Activated CD4-positive, alpha-beta T cell treated with anti-CD3 and anti-CD28 coated beads, Interleukin-2, Interleukin-6, amounts not matched to agents 100 ng/mL and 50 ng/mL, durations not matched to agents 16 hours and 8 hours (primary cell): ENCODE results near the gene RCBTB1.

Experiments
- DNase-seq: peaks from one replicate; pipeline ENCODE4 v3.0.0-alpha.2; 2020

RCBTB1 gene

DNA sequence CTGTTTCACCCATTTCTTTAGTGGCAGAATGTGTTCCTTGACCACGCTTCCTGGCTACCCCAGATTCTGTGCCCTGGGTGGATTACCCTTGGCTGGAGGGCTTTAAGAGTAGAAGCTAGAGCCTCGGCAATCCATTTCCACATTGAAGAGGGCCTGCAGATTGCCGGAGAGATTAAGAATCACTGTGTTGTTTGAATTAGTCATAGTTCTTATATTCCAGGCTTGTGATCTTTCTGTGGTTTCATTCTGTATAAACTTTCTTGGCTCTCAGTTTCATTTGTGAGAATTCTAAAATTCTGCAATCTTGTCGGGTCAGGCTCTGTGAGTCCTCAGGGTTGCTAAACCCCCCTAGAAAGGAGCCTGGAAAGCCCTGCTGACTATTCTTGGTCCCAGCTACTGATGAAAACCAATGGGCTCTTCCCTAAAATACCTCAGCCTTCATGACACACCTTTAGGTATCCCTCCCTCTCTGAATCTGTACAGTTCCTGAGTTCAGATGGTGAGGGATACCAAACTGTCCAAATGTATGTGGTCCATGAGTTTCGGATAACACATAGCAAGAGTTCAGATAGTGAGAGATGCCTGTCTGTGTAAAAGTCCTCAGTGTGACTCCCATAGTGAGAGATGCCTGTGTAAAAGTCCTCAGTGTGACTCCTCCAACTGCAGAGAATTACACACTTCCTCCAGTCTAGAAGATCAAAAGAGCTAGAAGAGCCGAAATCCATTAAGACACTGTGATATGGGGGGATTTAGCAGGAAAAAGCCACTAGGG, 85.3 kb downstream of the RCBTB1 start:
- peak; percentile 38 for DNase-seq

GRCh38 chr13:49498206-49498605, 87.2 kb downstream of the RCBTB1 start:
- peak; percentile 18 for DNase-seq

DNA sequence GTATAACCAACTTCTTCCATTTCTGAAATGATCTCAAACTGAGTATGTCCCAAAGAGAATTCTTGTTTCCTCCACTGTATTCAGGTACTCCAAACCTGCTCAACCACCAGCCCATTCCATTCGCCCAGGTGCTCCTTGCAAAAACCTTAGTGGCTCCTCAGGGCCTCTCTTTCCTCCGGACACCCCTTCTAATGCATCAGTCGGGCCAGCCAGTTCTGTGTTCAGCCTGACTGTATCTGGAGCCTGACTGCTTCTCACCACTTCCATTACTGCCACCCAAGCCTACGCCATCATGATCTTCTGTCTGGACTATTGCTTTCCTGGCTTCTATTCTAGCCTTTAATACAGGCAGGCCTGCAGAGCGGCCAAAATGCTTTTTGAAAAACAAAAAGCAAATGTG, 88.1 kb downstream of the RCBTB1 start:
- no peak for DNase-seq

DNA sequence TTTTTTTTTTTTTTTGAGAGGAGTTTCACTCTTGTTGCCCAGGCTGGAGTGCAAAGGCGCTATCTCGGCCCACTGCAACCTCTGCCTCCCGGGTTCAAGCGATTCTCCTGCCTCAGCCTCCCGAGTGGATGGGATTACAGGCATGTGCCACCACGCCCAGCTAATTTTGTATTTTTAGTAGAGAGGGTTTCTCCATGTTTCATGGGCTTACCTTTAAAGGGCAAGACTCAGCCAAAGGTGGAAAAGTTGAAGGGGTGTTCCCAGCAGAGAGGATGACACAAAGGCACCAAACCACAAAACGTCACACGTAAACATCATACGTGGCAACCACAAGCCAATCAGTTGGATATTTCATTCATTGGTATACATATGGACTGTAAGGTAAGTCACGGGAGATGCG, 88.5 kb downstream of the RCBTB1 start:
- DNase-seq, result peak; percentile 65

DNA sequence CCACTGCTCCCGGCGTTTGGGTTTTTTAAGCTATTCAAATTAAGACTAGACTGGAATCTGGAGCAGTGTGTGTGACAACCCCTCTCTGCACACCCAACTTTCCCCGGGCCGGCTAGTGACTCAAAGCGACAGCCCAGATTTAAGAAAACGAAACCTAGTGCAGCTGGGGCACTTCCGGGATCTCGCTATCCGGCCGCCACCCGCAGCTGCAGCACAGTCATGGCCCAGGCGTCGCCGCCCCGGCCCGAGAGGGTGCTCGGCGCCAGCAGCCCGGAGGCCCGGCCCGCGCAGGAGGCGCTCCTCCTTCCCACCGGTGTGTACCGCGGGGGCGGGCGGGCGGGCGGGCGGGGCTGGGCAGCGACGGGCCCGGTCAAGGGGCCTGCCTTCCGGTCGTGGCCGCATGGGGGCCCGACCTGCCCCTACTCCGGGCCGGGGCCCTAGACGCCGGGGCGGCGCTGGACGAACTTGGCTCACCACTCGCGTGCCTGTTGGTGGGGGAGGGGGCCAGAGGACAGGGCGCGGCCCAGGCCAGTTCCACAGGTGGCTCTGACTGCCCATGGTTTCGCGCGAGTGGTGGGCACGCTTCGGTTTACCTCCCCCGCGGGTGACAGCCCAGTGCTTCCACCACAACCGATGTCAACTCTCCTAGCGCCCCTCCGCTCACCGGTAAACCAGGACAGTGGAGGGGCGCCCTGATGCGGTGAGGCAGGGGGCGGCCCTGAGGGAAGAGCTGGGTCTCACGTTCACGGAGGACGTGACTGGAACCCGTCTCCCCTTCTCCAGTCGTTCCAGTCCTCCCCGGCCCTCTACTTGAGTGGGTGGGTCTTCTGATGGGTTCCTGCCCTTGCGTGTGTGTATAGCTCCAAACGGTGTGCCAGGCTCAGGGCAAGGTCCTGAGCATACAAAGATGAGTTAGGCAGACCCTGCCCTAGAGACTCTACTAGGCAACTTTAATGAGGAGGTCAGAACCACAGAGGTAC, 89.3 kb downstream of the RCBTB1 start, which contains the start of gene PHF11:
TSS of gene PHF11 (plus strand) at position 171 of the 980 bp plus-strand sequence. CDS start at position 220, 49 bp downstream.
- DNase-seq, result peak; percentile 94

DNA sequence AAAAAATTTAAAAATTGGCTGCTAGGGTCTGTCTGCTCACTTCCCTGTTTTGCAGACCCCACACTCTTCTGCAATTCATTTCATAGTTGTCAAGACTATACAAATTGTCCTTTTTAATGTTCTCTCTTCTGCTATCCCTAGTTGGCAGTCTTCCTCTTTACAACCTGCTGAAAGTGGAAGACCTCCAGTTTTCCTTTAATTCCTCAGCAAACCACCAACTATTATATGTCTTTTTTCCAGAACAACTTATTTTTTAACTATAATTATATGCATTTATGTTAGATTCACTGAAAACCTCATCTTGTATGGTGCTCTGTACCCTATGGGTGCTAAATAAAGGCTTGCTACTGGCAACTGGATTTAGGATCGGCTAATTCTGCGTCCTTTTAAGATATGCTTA, 90.7 kb downstream of the RCBTB1 start:
- no peak for DNase-seq

DNA sequence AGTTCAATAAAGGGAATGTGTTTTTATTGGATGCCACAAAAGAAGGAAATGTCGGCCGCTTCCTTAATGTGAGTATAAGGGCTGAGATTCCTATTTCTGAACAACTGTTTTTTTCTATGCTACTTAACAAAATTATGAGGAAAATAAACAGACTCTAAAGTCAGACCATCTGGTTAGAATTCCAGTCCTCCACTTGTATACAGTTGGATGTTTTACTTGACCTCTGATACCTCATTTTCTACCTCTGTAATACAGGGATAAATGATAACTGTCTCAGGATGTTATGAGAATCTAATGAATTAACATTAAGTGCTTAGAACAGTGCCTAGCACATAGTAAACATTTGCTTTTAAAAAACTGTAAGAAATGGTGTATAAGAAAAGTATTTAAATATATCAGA, 96.8 kb downstream of the RCBTB1 start:
- no peak for DNase-seq
